ENCODE data around the gene PLA2G4F. TPM values are rescaled to one million over a fixed set of nuclear protein-coding genes. Genes with fewer than 3 reads are reported as not detected.
A peak's percentile ranks its signal among the peaks of the same experiment; 100 is the strongest.

The PLA2G4F gene
- total RNA-seq, 1 donor from 2014 or later = 0.48 TPM

- intact Hi-C loops (cut with DNase I) = no loop called here
- peak; percentile 43 for DNase-seq (ENCODE audit: low spot score)
Measured at GRCh38 chr15:42150219-42150970, 6.0 kb downstream of the PLA2G4F start.

GRCh38 chr15:42149493-42150218 lies 6.8 kb downstream of the PLA2G4F start:
- intact Hi-C loops (cut with DNase I) = no loop called here
- DNase-seq (ENCODE audit: low spot score) = peak; percentile 74

- DNase-seq (ENCODE audit: low spot score) = peak; percentile 68
- intact Hi-C loops (cut with DNase I) = no loop called here
Measured at GRCh38 chr15:42148808-42149492, 7.5 kb downstream of the PLA2G4F start.

DNA sequence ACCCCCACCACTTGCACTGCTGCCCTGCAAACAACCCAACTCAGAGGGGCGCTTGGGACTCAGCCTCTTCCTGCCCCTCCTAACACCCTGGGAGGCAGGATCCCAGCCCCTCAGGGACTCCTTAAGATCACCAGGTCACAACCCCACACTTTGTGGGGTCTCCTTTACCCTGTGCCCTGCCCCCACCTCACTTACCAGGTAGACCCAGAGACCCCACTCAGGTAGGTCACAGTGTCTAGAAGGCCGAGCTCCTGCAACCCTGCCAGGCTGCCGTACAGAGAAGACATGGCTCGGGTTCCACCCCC lies 9.1 kb downstream of the PLA2G4F start:
- intact Hi-C loops (cut with DNase I) = no loop called here

GRCh38 chr15:42146551-42147430 lies 9.6 kb downstream of the PLA2G4F start:
- intact Hi-C loops (cut with DNase I) = no loop called here
- DNase-seq (ENCODE audit: low spot score) = peak; percentile 44

More for the DNA sequence above, 9.1 kb downstream of the PLA2G4F start:
- DNase-seq (ENCODE audit: low spot score) = peak; percentile 33

DNA sequence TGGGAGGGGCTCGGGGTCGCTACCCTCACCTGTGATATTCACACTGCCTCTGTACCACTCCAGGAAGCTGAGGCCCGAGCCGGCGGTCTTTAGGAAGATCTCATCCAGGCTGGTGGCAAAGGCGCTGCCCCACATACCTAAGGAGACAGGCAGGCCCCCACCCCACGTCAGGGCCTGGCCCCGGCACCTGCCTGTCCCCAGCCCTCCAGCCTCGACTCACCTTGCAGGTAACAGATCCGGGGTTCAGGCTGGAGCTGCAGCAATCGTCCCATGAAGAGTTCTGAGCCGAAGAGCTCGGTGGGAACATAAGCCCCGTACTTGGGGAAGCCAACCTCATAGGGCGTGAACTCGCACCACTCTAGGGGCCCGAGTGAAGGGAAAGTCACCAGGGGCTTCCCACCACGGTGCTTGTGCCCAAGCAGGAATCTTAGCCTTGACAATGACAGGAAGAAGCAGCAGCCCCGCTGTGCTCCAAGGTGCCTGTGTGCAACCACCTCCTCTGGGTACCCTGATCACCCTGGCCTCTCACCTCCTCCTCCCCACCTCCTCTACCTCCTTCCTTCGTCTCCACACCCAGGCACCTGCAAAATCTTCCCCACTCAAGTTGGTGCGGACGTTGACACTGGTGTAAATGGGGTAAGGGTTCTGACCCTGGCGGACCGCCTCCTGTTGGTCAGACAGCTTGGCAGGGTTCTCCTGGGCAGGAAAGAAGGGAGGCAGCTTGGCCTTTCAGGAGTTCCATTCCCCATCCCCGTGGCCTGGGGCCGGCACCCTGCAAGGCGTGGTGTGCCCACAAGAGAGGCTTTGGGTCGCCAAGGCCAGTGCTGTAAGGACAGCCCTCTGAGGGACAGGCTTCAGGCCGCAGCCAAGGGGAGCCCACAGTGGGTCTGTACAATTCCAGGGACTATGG lies 10.6 kb downstream of the PLA2G4F start:
- DNase-seq (ENCODE audit: low spot score) = peak; percentile 70
- intact Hi-C loops (cut with DNase I) = no loop called here

DNA sequence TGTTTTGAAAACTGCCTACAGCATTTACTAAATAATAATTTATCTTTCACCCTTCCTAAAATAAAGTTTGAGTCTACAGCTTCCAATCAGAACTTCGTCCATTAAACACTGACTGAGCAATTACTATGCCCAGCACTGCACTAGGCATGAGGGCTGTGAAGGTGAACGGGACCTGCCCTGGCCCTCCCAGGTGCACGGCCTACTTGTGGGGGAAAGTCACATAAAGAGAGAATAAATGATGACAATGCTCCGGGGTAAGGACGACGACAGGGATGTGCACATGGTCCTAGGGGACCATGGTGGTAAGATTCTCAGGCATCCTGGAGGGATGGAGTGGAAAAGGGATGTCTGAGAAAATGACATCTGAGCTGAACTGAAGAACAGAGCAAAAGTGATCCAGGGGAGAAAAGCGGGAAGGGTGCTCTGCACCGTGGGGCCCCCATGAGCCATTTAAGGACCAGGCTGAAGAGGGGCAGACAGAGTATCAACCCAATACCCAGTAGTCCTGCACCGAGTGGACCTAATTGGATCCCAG lies 11.5 kb downstream of the PLA2G4F start:
- intact Hi-C loops (cut with DNase I) = no loop called here
- DNase-seq (ENCODE audit: low spot score) = peak; percentile 49

- intact Hi-C loops (cut with DNase I) = no loop called here
- peak; percentile 70 for DNase-seq (ENCODE audit: low spot score)
Measured at GRCh38 chr15:42143866-42144625, 12.4 kb downstream of the PLA2G4F start.

DNA sequence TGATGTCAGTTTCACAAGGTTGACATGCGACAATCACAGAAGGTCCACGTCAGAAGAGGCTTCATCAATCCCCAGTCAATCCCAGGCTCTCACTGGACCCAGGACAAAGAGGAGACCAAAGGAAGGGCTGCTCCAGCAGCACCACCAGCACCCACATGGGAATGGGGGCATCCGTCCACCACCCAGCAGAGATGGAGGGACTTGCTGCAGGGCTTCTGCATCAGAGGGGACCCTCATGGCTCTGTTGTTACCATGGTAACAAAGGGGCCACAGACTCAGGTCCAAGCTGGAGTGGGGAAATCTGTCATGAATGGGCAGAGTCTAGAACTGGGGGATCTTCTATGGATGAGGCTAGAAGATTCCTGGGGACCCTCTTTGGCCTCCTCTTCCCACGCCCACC lies 13.1 kb downstream of the PLA2G4F start:
- peak; percentile 50 for DNase-seq (ENCODE audit: low spot score)
- intact Hi-C loops (cut with DNase I) = no loop called here

GRCh38 chr15:42141795-42142667 lies 14.4 kb downstream of the PLA2G4F start:
- peak; percentile 64 for DNase-seq (ENCODE audit: low spot score)
- intact Hi-C loops (cut with DNase I) = no loop called here

- intact Hi-C loops (cut with DNase I) = no loop called here
- DNase-seq (ENCODE audit: low spot score) = peak; percentile 55
Measured at GRCh38 chr15:42141246-42141645, 15.2 kb downstream of the PLA2G4F start.

DNA sequence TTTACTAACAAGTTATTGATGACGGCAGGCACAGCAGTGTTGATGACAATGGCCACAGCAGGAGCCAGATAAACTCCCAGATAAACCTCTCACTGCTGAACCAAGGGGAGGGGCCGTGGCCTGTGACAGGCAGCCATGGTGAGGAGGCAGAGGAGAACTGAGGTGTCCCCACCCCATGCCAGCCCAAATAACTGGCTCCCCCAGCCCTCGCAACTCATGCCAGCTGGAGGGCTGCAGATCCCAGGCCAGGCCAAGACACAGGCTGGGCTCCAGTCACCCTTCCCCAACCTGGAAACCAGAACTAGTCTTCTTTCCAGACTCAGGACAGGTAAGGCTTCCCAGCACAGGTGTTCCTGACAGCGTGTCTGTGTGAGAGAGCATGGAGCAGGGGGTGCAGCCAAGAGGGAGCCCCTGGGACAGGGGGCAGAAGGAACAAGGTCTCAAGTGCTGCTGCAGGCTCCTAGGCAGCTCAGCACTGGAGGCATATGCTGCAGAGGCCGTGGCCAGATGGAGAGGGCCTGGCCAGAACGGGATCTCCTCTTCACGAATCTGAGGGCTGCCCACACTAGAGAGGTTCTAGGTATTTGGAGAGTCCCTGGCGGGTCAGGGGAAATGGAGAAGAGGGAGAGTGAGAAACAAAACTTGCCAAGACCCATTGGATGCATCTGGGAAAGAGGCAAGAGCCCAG lies 15.9 kb downstream of the PLA2G4F start:
- peak; percentile 63 for DNase-seq (ENCODE audit: low spot score)
- intact Hi-C loops (cut with DNase I) = no loop called here

DNA sequence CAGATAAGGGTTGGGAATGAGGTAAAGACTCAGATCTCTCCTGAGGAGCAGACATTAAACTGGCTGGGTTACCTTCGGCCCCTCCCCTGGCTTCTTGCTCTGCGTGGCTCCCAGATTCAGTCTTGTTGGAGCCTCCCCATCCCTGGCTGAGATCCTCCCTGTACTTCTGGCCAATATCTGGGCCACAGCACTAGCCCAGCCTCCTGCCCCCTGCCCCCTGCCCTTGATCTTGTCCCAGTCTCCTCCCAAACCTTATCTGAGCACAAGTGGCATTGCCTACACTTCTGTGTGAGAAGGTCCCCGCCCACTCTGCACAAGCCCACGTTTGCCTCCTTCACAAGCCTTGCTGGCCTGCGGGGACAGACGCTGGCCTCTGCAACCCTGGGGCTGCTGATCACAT lies 16.8 kb downstream of the PLA2G4F start:
- peak; percentile 49 for DNase-seq (ENCODE audit: low spot score)
- intact Hi-C loops (cut with DNase I) = loop anchor here (5.0 to 10.0 kb wide), 3 partner anchors 57 to 155 kb away; no protein-coding TSS in a partner anchor

- intact Hi-C loops (cut with DNase I) = loop anchor here (5.0 to 10.0 kb wide), 3 partner anchors 57 to 154 kb away; no protein-coding TSS in a partner anchor
- DNase-seq (ENCODE audit: low spot score) = peak; percentile 31
Measured at GRCh38 chr15:42138968-42139386, 17.5 kb downstream of the PLA2G4F start.

- intact Hi-C loops (cut with DNase I) = loop anchor here (5.0 to 10.0 kb wide), 3 partner anchors 56 to 154 kb away; no protein-coding TSS in a partner anchor
- DNase-seq (ENCODE audit: low spot score) = peak; percentile 72
Measured at GRCh38 chr15:42138411-42138810, 18.0 kb downstream of the PLA2G4F start.
